Measurements from ENCODE around the gene BDNF.
"Not testable (repeated sequence)": the region's sequence is repeated elsewhere in the genome, so short reads cannot be mapped to it uniquely, and the experiment has no call there.

BDNF gene

DNA sequence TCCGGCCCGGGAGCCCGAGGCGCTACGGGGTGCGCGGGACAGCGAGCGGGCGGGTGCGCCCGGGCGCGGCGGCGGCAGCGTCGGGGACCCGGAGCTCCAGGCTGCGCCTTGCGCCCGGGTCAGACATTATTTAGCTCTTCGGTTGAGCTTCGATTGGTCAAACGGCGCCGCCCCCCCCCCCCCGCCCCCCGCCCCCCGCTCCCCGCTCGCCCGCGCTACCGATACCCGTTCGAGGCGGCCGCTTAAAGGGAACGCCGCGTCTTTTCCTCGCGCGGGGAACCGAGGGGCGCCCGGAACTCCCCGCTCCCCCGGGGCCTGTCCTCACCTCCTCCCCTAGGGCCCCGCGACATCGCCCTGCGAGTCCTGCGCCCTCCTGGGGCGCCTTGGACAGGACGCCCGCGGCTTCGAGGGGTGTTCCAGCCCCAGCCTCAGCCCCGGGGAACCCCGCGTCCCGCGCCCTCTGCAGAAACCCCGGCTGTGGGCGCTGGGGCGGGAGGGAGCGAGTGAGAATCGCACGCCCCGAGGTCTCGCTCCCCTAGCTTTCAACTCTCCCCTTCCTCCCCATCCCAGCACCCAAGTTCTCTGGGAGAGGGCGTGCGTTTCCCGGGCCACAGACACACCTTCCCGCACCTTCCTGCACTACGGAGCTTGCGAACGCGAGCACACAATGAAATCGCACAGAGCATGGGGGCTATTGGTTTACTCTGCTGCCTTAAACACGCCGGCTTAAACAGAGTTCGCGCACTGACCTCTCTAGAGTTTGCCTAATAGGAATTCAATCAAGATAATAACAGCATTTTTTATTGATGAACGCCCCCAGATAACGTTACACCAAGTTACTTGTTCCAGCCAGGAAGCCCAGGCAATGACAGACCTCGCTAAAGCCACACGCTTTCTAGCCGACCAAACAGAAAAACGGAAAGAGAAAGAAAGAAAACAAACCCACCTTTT is at the start of gene BDNF:
Gene BDNF (minus strand): TSS at position 105 of the 951 bp plus-strand sequence. CDS start 41,891 bp downstream, outside the sequence.
- DNase-seq (ENCODE audit: low spot score): peak; percentile 66

DNA sequence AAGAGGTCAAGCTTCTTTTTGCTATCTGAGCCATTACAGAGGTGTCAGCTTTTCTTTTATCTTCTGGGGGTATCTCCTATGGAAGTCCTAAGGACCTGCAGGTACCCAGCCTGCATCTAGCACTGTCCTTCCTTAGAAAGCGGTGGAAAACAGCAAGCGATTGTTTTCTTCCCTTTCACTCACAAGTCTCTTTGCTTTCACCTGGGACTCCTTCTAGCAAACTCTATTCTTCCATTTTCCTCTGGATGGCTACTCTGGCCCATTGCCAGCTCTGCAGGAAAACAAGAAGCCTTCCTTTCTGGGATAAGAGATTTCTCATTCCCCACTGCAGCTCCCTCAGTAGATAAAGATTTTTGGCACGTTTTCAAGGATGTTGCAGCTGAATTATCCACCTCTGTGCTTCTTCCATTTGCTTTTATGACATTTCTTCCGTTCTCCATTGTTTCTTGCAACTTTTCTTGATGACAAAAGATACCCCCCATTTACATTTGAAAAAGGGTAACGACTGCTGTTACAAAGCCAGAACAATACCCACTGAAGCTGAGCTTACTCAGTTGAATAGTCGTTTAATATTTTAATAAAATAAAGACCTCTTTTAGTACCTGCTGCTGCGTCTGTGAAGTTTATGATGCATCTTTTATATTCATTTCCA is 40.2 kb upstream of the BDNF start:
- no peak for DNase-seq (ENCODE audit: low spot score)

DNA sequence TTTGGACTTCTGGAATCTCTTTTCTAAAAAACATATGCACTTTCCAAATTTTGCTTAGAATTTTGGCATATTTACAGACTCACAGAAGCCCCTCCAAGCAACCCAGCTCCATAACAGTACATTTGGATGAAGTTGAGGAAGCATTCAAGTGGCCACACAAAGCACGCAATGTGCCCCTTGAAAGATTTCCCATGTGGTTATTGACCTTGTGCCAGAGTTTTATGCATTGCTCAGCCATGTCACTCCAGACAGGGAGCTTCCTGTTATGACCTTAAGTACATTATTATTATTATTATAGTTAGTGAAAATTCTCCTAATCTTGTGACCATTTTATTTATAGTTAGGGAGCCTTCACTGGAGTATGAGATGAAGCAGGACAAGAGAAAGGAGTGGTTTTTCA is 35.0 kb upstream of the BDNF start:
- DNase-seq (ENCODE audit: low spot score): no peak

DNA sequence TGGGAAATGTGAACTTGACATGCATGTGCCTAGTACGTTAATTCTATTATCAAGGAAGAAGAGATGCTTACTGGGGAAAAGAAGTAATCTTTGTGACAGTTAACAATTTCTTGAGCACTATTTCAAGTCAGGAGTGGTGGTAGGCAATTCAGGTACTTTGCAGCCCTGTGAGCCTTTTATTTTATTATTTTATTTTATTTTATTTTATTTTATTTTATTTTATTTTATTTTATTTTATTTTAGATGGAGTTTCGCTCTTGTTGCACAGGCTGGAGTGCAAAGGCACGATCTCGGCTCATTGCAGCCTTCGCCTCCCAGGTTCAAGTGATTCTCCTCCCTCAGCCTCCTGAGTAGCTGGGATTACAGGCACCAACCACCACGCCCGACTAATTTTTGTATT is 31.5 kb upstream of the BDNF start:
- not testable (repeated sequence) for DNase-seq (ENCODE audit: low spot score)

DNA sequence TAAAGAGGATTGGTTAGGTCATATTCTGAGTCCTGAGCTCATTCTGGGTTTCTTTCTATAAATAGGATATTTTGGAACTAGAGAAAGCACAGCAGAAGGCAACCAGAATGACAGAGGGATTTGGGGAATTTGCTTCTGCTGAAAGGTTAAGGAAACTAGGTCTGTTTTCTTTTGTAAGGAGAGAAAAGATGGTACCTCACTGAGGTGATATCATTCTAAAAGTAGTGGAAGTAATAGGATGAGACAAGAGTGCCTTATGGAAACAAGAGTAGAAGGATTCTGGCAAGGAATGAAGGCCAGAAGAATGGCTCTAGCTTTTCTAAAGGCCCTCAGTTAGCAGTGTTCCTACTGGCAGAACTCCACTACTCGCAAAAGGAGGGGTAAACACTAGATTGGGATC is 26.7 kb upstream of the BDNF start:
- peak; percentile 72 for DNase-seq (ENCODE audit: low spot score)

DNA sequence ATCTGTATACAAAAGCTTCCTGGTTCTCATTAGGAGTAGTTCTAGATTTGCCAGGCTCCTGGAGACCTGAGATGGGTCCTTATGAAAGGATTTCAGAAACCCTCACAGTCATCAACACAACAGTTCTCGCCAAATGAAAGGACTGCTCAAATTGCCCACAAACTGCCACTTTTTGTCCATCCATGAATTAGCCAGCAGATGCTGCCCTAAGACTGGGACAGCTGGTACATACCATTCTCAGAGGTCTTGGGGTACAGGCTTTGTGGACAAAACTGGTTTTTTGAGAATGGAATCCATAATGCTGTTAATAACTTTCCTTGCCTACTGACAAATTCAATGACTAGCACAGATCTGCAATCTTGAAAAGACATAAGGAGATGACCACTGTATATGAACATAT is 23.4 kb upstream of the BDNF start:
- DNase-seq (ENCODE audit: low spot score): peak; percentile 25

DNA sequence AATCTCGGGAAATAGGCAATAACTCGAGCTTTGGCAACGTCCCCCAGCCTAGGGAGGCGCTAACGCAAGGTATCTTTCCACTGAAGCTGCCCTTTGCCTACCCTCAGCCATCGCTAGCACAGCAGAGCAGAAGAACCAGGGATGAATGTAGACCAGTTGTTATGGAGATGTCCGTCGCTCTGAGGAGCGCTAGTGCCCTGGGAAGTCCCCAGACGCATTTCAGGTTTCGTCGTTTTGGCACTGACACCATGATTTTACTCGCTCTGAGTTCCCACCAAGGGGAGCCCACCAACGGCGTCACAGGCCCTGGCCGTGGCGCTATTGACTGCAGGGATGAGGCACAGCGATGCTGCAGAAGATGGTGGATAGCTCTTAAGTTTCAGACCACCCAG is 22.7 kb upstream of the BDNF start:
- peak; percentile 60 for DNase-seq (ENCODE audit: low spot score)

DNA sequence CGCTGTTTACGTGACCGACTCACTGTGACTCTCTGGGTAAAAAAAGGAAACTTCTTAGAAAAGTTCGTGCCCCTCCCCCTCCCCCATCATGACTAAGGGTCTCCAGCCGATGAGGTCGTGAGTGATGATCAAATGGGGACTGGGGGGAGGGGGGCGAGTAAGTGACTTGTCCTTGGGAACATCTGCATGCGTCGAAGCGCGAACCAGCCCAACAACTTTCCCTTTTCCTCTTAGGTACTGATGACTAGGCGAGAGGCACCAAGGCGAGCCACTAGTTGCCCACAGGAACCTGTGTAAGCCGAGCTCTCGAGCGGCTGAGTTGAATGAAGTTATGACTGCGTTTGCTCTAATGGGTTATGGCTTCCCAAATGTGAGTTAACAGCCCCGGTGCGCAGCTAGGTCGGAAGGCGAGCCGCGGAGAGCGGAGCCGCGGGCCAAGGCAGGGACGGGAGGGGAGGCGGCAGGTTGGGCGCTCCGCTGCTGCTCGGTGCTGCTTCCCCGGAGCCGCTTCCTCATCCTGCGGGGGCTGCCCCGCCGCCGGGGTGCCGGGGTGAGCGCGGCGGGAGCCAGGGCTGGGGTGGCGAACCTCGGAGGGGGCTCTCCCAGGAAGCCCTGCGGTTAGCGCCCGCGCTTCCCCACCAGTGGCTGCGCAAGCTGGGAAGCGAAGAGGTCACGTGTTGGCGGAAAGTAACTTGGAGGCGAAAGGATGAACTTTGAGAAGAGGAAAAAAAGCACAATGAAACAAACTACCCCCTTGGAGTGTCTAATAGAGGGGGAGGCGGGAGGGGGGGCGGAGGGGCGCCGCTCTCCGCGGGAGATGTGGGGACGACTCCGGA is 22.1 kb upstream of the BDNF start:
- DNase-seq (ENCODE audit: low spot score): peak; percentile 29

DNA sequence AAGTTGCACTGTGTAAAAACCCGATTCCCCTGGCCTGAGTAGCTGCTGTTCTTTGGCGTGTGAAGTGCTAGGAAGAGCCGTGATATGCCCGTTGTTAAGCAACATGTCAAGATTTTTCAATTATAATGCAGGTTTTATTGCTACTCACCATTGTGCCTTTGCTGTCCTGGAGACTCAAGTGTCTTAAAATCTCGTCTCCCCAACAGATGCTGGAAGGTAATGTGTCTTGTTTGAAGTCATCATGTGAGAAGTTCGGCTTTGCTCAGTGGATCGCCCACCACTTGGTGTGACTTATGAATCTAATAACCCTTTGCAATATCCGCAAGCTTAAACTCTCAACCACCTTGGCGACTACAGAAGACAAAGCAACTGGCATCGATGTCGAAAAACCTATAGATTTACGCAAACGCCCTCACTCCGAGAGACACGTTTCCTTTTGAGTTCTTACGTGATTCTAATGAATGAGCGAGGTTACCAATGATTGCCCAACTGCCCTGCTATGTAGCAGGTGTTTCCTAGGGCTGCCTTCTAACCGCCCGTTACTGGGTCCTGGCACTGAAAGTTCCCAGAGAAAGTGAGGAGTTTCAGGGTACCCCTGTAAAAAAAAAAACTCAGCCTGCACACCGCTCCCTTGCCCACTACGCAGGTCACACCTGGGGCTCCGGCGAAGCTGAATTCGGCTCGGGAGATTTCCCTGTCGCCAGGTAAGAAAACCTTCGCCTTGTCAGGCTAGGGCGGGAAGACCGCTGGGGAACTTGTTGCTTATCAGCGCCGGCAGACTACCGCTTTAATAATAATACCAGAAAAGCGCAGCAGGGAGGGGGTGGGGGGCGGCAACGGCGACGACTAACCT is 21.2 kb upstream of the BDNF start:
- peak; percentile 31 for DNase-seq (ENCODE audit: low spot score)

DNA sequence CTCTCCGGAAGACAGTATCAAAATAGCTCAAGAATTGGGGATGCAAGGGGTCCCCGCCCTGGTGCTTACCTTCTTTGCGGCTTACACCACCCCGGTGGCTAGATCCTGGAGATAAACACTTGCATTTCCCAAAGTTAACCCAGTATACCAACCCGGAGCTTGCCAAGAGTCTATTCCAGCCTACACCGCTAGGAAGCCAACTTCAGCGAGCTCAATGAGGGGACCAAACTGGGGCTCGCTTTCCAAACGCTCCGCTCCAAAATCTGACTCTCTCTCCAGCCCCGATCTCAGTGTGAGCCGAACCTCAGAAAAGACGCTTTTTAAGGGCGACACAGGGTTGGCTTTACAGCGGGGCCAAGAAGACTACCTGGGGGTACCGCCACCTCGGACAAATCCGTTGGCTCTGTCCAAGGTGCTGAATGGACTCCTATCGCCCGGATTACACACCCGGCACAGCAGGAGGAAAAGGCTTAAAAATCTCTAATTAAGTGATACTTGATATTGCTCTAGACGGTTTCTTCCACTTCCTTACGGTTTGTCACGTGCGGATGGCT is 20.1 kb upstream of the BDNF start:
- DNase-seq (ENCODE audit: low spot score): peak; percentile 74

DNA sequence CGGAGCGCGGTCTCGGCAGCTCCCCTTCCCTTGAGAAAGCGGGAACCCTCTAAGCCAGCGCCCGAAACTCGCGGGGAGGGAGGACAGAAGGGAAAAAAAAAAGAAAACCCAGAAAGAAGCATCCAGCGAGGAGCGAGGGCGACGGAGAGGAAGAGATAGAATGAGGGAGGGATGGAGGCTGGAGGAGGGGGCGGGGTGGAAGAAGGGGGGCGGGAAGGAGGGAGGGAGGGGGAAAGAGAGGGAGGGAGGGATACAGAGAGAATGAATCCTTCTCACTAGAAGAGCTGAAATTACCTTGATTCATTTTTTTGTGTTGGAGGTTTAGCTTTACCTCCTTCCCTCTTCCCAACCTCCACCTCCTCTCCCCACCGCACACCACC is 19.3 kb upstream of the BDNF start:
- DNase-seq (ENCODE audit: low spot score): peak; percentile 62

DNA sequence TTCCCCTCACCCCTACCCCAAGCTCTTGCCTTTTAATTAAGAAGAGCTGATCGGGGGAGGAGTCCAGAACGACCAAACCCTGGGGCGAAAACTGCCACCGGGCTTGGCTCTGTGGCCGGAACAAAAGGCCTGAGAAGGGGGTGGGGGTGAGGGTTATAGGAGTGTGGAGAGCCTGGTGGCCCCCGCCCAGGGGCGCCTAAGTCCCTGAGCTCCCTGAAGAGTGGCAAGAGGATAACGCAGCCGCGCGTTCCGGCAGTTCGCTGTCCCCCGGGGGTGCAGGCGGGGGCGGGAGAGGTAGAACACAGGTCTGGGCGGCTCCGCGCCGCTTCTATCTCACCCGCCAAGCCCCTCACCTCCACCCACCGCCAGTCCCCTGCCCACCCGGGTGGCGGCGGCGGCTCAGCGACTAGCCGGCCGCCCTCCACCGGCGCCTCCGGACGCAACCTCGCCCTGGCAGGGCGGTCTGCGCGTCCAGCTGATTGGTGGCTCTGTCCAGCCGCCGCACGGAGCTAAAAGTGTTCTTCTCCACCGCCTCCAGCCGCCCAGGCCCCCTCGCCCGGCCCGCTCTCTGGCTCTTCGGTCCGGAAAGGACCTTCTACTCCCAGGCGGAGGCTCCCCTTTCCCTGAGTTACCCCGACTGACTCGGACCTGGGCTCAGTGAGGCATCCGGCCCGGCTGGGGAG is 18.7 kb upstream of the BDNF start:
- peak; percentile 54 for DNase-seq (ENCODE audit: low spot score)

DNA sequence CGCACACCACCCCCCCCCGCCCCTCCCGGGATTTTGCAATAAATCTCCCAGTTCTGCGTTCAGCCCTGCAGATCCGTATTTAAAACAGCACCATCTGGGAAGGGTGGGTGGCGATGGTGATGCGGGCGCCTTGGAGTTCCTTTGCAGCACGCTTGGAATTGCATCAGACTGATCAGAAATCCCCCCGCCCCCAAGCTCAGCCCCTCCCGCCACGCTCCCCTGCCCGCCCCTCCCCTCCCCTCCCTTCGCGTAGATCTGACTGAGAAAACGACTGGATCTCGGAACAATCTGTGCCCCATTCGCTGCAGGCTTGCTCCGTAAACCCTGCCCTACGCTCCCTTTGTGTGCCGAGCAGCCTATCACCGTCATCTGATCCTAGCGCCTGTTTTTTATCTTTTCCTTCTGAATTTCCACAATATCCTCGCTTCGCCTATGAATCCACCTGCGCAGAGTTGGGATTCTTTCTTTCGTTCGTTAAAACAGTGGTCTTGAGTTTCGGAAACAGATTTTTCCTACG is 18.1 kb upstream of the BDNF start:
- DNase-seq (ENCODE audit: low spot score): peak; percentile 97

DNA sequence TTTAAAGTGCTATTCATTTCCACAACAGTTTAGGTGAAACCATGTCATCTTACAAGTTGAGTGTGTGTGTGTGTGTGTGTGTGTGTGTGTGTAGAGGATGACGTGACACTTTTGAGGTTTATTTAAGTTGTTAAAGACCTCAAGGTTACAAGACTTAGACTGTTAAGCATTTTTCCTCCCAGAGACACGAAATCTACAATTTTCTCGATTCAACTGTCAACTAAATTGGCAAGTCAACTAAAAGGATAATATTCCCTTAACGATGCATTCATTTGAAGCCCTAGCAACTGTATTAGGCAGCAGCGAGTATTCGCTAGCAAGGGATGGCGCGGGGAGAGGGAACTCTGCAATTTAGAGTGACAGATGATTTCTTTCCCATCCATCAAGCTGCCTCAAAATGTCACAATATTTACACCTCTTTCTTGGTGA is 17.6 kb upstream of the BDNF start:
- DNase-seq (ENCODE audit: low spot score): peak; percentile 77

DNA sequence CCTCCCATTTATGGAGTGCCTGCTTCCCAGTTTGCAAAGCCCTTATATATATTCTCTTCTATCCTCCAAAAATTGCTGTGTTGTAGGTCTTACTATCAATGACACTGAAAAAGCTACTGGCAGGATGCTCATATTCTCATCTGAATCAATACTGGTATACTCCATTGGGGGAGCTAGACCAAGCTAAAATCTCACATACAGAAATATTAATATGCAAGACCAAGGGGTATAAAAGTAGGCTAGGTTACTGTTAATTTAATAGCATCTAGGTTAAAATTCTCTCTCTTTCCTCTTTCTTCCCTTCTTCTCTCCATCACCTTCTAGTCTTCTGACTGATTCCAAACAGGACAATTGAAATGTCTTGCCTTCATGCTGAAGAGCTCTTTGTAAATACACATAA is 17.1 kb upstream of the BDNF start:
- DNase-seq (ENCODE audit: low spot score): peak; percentile 84

DNA sequence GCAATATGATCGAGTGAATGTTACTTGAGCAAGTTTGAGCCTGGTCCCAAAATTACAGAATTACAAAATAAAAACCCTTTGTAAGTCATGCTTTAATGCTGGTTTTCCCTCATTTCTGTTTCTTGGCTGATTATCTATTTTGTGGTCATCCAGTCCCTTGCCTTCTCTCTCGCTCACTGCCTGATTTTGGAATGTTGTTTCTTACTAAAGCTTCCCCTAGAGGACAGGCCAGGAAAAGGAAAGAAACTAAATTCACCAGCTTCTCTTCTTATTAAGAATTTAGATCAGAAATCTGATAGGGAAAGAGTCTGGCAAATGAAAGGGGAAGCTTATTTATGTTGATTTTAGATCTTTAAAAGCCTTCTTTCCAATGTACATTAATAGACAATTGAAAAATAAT is 16.6 kb upstream of the BDNF start:
- DNase-seq (ENCODE audit: low spot score): peak; percentile 85

DNA sequence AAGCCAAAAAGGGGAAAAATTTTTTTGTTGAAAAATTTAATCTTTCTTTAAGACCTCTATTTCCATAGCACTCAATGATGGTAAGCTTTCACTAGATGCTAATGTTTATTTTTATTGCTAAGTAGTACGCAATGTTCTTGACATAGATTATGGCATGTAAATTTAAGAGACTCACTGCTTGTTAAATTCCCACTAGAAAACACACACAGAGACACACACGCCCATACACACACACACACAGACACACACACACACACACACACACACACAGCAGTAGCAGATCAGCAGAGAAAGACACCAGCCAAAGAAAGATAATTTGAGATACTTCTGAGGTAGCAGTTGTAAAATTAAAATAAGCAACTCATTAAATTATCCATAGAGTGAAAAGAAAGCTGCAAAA is 16.0 kb upstream of the BDNF start:
- no peak for DNase-seq (ENCODE audit: low spot score)

DNA sequence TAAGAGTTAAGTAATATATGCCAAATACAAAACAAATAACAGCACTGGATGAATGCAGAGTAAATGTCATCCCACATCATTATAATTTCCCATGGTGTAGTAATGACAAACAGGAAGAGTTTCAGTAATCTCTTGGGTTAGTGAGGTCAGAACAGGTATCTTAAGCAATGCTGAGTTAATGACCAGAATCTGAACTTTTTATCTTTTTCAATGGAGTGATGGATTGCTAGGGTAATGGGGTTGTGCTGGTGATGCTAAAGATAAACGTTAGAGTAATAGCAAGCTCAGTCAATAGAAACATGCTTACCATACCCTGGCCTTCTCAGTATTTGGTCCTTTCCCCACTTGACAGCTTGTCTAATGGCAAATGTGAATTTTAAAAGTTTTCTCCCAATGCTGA is 11.5 kb upstream of the BDNF start:
- DNase-seq (ENCODE audit: low spot score): no peak

DNA sequence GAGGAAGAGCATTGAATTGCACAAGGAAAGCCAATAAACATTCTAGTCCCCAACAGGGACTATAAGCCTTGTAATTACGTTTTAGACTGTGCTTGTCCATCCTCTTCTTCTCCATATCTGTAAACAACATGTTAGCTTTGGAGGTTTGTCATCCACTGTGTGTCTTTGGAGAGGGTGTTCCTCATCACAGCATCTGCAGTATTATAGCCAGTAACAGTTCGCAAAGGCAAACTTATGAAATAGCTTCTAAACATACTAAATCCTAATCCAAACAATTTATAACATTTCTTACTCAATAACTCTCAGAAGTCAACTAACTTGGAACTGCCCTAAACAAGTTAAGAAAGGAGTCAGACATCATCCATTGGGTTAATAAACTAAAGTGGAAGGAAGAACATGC is 10.3 kb upstream of the BDNF start:
- DNase-seq (ENCODE audit: low spot score): no peak

DNA sequence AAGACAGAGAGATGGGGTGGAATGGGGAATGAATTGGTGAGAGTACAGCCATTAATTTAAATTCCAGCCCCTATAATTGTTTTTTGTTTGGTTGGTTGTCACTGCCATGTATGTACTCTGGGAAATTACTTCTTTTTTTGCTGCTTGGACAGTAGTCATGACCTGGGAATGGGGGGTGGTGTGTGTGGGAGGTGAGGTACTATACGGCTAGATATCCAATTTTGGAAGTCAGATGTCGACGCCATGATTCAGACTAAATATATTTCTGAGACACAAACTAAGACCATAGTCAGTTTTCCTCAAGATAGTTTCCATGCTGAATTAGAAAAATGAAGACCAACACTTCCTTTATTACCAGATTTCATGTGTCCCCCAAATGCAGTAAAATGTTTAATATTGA is 7.4 kb upstream of the BDNF start:
- no peak for DNase-seq (ENCODE audit: low spot score)
